HT1080 (cell line): ENCODE data around the gene RHOXF2. TPM values are rescaled to one million over a fixed set of nuclear protein-coding genes. Genes with fewer than 3 reads are reported as not detected.
"Not testable (repeated sequence)": the region's sequence is repeated elsewhere in the genome, so short reads cannot be mapped to it uniquely, and the experiment has no call there.

Experiments used
- DNase-seq: peaks from one replicate; pipeline ENCODE4 v3.0.0-alpha.2; 2015; ENCODE audit warnings: low read depth
- total RNA-seq: library from RNA; depleted of rRNA; stranded (reverse); fragments of >200 nt; shearing (Covaris generic); gene quantifications from 2 replicates; pipeline ENCODE4 v1.2.3, GENCODE V29; 2014; rRNA removed

RHOXF2 gene
- total RNA-seq, 1 experiment from 2014 or later: not detected

- DNase-seq: not testable (repeated sequence)
Observed at GRCh38 chrX:120196626-120197283, 38.3 kb downstream of the RHOXF2 start.

GRCh38 chrX:120200851-120201250 is 42.4 kb downstream of the RHOXF2 start:
- no peak for DNase-seq

- no peak for DNase-seq
Observed at GRCh38 chrX:120205816-120206753, 47.7 kb downstream of the RHOXF2 start.

GRCh38 chrX:120207009-120207605 is 48.7 kb downstream of the RHOXF2 start:
- DNase-seq: no peak

GRCh38 chrX:120213438-120214265 is 55.2 kb downstream of the RHOXF2 start:
- DNase-seq: peak; percentile 43

Other genes with a start within 250 kb of the RHOXF2 start
- gene NKAP, start 214.9 kb upstream of the RHOXF2 start, total RNA-seq: 2.7 and 4.4 TPM in 2 replicates
- not detected in 2 replicates for gene RHOXF2B, start 80.9 kb upstream of the RHOXF2 start, total RNA-seq
- not detected in 2 replicates for gene RHOXF1, start 42.7 kb upstream of the RHOXF2 start, total RNA-seq
- 9.4 and 12.3 TPM in 2 replicates for gene ZBTB33, start 92.2 kb downstream of the RHOXF2 start, total RNA-seq
- 0.03 TPM in 1 of 2 replicates, not detected in the other for gene TMEM255A, start 152.8 kb downstream of the RHOXF2 start, total RNA-seq
- gene ATP1B4, start 203.5 kb downstream of the RHOXF2 start, total RNA-seq: not detected in 2 replicates